Non-pigmented ciliary epithelial cell (primary cell): ENCODE data around the gene PODN.

ENCODE experiments used
- DNase-seq: peaks from one replicate; pipeline ENCODE4 v3.0.0-alpha.2; 2010; ENCODE audit warnings: low read depth

PODN gene

GRCh38 chr1:53133261-53134041, 71.4 kb downstream of the PODN start:
- no peak for DNase-seq

- DNase-seq: no peak
These were observed 72.1 kb downstream of the PODN start for GRCh38 chr1:53134042-53134485.
